Subcutaneous adipose tissue (tissue), 4 donors: ENCODE measurements around the gene FAM107A. TPM values are rescaled to one million over a fixed set of nuclear protein-coding genes. Genes with fewer than 3 reads are reported as not detected.

ENCODE experiments used
- CTCF ChIP-seq: fragments of 450-650 bp; IDR thresholded peaks from one replicate; pipeline ENCODE4 v1.5.1; 2016; ENCODE audit warnings: low read depth, mild to moderate bottlenecking, control low read depth, antibody characterized with exemption, moderate library complexity
- total RNA-seq, 4 donors: library from RNA; depleted of rRNA; stranded (reverse); fragments of >200 nt; gene quantifications; one replicate each; pipeline ENCODE4 v1.1.0, GENCODE V29; 2016

FAM107A gene
- total RNA-seq, 4 donors from 2014 or later: 11.2 to 85.3 (median 49.5) TPM

GRCh38 chr3:58529516-58530353 is 47.5 kb downstream of the FAM107A start:
- TF ChIP-seq CTCF: no peak

GRCh38 chr3:58528629-58529028 is 48.6 kb downstream of the FAM107A start:
- no peak for TF ChIP-seq CTCF

DNA sequence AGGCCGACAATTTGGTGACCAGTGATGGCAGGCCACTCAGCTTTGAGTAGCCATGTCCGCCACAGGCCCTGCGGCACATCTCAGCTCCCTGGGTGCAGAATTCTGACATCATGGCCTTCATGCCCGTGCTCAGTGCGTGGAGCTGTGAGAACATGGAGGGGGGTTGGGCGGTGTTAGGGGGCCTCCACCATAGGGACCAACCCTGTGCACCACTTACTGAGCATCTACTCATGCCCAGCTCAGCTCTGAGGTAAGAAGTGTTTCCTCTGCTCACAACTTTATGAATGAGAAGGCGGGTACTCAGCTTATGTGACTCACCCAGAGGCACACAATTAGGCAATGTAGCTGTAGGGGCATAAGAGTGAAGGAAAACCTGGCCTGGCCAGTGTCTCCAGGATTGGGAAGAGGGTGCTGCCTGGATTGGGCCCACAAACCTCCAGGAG is 50.7 kb downstream of the FAM107A start:
- no peak for TF ChIP-seq CTCF

GRCh38 chr3:58524326-58524888 is 52.8 kb downstream of the FAM107A start:
- TF ChIP-seq CTCF: no peak

DNA sequence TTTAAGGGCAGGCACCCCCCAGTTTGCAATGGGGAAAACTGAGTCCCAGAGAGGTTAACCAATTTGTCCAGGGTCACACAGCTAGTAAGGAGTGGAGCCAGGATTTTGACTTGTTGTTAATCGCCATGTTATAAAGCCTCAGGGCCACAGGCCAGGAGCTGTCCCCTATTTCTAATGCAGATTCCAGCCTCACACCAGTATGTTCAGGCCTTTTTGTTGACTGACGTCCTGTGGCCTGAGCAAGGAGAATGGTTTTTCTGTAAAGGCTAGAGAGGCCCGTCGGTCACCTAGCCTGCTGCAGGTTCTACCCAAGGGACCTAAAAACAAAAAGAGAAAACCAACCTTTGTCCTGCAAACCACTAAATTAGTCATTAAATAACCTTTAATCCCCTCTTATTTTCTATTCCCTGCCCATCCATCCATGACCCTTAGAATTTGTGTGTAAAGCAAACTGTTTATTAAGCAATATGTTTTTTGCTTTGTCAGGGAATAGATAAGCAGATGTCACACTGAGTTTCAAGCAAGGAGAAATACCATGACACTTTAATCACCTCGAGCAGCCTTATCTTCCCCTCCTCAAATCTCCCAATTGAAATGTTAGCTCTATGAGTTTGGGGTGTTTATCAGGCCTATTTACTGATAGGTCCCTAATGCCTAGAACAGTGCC is 54.3 kb downstream of the FAM107A start:
- no peak for TF ChIP-seq CTCF

DNA sequence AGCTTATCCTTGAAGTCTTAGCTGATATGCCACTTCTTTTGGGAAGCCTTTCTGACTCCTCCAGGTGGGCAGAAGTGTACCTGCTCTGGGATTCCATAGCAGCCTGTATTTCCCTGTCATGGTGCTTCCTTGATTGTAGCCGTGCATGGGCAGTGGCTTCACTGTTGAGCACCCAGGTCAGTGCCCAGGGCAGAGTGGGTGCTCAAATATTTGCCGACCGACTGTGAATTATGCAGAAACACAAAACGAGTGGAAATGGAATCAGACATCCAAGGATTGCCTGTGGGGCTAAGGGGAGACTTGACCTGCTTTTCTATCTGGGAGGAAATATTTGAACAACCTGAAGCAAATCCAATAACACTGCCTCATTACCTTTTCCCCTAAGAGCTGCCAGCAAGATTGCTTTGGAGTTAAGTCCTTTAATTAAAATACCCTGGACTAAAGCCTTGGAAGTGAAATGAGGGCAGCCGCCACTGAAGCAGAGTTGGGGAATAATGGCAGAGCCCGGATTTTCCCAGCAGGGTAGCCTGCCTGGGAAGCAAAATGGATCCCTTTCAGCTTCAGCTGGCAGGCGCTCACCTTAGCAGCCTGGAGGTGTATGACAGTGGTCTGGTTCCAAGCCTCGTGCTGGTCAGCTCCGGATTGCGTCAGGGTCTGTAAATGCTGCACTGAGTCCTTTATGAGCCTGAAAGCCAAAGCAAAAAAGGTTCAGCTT is 55.1 kb downstream of the FAM107A start:
- no peak for TF ChIP-seq CTCF

DNA sequence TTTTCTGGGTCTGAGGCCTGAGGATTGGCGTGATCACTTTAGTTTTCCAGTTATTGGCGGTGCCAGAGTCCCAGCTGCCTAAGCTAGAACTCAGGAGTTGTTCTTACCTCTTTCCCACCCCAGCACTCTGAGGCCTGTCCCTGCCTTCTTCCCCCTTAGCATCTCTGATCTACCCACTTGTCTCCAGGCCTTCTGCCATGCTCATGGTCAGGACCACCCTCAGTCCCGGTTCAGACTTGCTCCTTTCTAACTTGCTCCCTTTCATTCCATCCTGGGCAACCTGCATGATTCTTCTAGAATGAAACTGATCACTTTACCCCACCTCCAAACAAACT is 55.9 kb downstream of the FAM107A start:
- no peak for TF ChIP-seq CTCF
